A549 (cell line): ENCODE data around the gene C11orf68.

Source experiments
- CHD2 ChIP-seq: fragments of 150-350 bp; IDR thresholded peaks from 2 replicates; pipeline ENCODE4 v1.6.1; 2014; ENCODE audit warnings: low read length; ENCODE audit not compliant: partially characterized antibody
- CTCF ChIP-seq: fragments of >200 bp; sonication (Bioruptor Twin); formaldehyde crosslinking; IDR thresholded peaks from 3 replicates; pipeline ENCODE4 v1.5.1; 2016
- EHMT2 ChIP-seq: fragments of 200-600 bp; sonication (generic); IDR thresholded peaks from 2 replicates; pipeline ENCODE4 v1.6.1; 2016; ENCODE audit warnings: antibody characterized with exemption, low read depth, mild to moderate bottlenecking, moderate library complexity
- EP300 ChIP-seq, 2 experiments: fragments of >200 bp; sonication (Bioruptor Twin); formaldehyde crosslinking; IDR thresholded peaks; 2 replicates in 1 of 2; 3 replicates in 1 of 2; pipeline ENCODE4 v1.6.1; 2016 to 2017
- ESRRA ChIP-seq: fragments of 150-350 bp; IDR thresholded peaks from 2 replicates; pipeline ENCODE4 v1.6.1; 2014; ENCODE audit warnings: mild to moderate bottlenecking, low read length, borderline replicate concordance
- HMGXB4 ChIP-seq: fragments of 250-450 bp; sonication (Bioruptor Pico); IDR thresholded peaks from 2 replicates; pipeline ENCODE4 v1.5.0; 2021; ENCODE audit warnings: mild to moderate bottlenecking, moderate library complexity, borderline replicate concordance
- KDM1A ChIP-seq: fragments of 200-600 bp; sonication (generic); IDR thresholded peaks from 2 replicates; pipeline ENCODE4 v1.6.1; 2016; ENCODE audit warnings: low read depth, mild to moderate bottlenecking
- NR3C1 ChIP-seq: fragments of >200 bp; sonication (Bioruptor Twin); formaldehyde crosslinking; IDR thresholded peaks from 3 replicates; pipeline ENCODE4 v1.6.1; 2017
- POLR2A ChIP-seq: IDR thresholded peaks from 2 replicates; pipeline ENCODE4 v1.6.1; 2012; ENCODE audit warnings: mild to moderate bottlenecking, low read length
- RCOR1 ChIP-seq: fragments of 150-350 bp; IDR thresholded peaks from 2 replicates; pipeline ENCODE4 v1.6.1; 2014; ENCODE audit warnings: antibody characterized with exemption, low read length, low read depth

- TF ChIP-seq HMGXB4 (no peak), ESRRA (no peak), CTCF (no peak), KDM1A (no peak), RCOR1 (no peak), POLR2A (no peak), CHD2 (no peak), EHMT2 (no peak), EP300 (IDR thresholded peaks at IDR 0.05) (no peak), NR3C1 (no peak)
Measured at GRCh38 chr11:65887723-65888162, 31.1 kb downstream of the C11orf68 start.
